ENCODE measurements around the gene PPFIBP1. TPM values are rescaled to one million over a fixed set of nuclear protein-coding genes. Genes with fewer than 3 reads are reported as not detected.

The PPFIBP1 gene
- 10 to 100 TPM; 37.0 to 79.4 (median 40.4) TPM for total RNA-seq
- long read RNA-seq, donor 1, full-length matches to known transcripts: 5 of 31 reads
- long read RNA-seq, donor 1, partial matches to known transcripts: 7 of 31 reads
- long read RNA-seq, donor 1, other reads (novel, unspliced or antisense): 19 of 31 reads
- long read RNA-seq, donor 2, partial matches to known transcripts: 8 of 14 reads
- long read RNA-seq, donor 2, other reads (novel, unspliced or antisense): 3 of 14 reads

DNA sequence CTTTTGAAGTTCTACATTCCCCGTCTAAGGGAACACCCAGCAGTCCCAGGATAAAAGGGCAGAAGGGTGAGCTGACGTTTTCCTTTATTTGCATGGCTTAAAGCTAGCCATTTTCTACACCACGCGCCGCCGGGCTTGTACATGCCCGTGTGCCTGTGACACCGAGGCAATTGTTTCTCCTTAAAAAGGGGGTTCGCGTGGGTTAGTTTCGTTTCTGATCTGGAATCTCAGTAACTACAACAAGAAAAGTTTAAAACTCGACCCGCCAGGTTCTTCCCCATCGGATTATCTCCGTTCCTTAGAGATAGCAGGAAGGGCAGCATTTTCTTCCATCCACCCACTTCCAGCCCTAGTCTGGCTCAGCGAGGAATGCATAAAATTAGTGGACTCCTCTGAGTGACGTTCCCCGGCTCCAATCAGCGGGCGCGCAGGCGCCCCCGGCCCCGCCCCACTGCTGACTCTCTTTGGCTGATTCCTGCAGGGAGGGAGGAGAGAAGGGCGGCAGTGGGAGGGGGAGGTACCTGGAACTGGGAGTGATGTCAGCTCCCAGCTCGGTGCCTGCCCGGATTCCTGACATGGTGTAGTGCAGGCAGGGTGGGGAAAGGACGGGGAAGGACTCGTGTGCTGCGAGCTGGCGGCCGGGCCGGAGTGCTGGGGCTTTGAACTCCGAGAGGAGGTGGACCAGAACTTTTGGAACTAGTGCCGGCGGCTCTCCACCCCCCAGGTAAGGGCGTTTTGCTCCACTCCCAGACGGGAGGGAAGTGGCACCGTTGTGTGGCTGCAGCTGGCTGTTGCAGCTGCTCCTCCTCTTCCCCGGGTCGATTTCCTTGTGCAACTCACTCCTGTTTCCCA is at the start of gene PPFIBP1:
TSS of gene PPFIBP1 (plus strand) at position 565 of the 852 bp plus-strand sequence. CDS start 109,191 bp downstream, outside the sequence.
- ATAC-seq (peak; percentile 99), DNase-seq (peak; percentile 98 to 100 (median 100))
- no peaks in the 10 kb centered on the region for H3K36me3 ChIP-seq (ENCODE audit: low read depth)
- peak within 1 kb of the TSS; percentile 42 for H3K4me3 ChIP-seq
- TF ChIP-seq, protein P1, sequence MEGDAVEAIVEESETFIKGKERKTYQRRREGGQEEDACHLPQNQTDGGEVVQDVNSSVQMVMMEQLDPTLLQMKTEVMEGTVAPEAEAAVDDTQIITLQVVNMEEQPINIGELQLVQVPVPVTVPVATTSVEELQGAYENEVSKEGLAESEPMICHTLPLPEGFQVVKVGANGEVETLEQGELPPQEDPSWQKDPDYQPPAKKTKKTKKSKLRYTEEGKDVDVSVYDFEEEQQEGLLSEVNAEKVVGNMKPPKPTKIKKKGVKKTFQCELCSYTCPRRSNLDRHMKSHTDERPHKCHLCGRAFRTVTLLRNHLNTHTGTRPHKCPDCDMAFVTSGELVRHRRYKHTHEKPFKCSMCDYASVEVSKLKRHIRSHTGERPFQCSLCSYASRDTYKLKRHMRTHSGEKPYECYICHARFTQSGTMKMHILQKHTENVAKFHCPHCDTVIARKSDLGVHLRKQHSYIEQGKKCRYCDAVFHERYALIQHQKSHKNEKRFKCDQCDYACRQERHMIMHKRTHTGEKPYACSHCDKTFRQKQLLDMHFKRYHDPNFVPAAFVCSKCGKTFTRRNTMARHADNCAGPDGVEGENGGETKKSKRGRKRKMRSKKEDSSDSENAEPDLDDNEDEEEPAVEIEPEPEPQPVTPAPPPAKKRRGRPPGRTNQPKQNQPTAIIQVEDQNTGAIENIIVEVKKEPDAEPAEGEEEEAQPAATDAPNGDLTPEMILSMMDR (IDR thresholded peaks at IDR 0.05): peak; percentile 11
- intact Hi-C loops (cut with DNase I, micrococcal nuclease): no loop called here
- peaks cover 5% of the 10 kb centered on the region for H3K4me1 ChIP-seq (ENCODE audit: low read depth)
- no peaks in the 10 kb centered on the region for H3K9me3 ChIP-seq

DNA sequence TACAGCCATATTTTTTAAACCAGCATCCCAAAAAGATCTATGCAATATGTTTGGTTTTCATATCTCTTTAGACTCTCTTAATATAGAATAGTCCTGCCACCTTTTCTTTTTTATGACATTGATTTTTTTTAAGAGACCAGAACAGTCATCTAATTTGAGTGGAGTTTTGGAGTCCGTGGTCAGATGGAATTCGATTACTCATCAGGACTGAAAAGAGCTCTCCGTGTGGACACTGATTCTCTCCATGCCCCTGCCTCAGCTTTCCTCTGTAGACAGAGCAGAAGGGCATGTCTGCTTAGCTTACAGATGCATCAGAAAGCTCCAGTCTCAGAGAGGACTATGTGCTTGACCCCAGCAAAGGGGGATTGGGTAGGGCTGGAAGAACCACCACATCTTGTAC is 49.7 kb upstream of the PPFIBP1 start:
- H3K36me3 ChIP-seq (ENCODE audit: low read depth): no peaks in the 10 kb centered on the region
- H3K4me3 ChIP-seq: no peak overlapping the region
- ATAC-seq (no peak), DNase-seq (no peak)
- intact Hi-C loops (cut with DNase I, micrococcal nuclease): no loop called here
- TF ChIP-seq, protein P1 (IDR thresholded peaks at IDR 0.05): no peak
- H3K9me3 ChIP-seq: peaks cover 26% of the 10 kb centered on the region
- no peaks in the 10 kb centered on the region for H3K4me1 ChIP-seq (ENCODE audit: low read depth)

DNA sequence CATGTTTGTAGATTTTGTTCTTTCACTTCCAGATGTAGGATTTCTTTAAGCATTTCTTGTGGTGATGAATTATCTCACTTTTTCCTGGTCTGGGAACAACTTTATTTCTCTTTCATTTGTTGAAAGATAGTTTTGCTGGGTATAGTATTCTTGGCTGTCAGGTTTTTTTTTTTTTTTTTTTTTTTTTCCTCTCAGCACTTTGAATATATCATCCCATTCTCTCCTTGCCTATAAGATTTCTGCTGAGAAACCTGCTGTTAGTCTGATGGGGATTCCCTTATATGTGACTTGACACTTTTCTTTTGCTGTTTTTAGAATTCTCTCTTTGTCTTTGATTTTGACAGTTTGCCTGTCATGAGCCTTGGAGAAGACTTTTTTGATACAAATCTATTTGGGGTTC is 47.0 kb upstream of the PPFIBP1 start:
- no peak overlapping the region for H3K4me3 ChIP-seq
- DNase-seq: no peak
- ATAC-seq: no peak
- H3K36me3 ChIP-seq (ENCODE audit: low read depth): no peaks in the 10 kb centered on the region
- H3K4me1 ChIP-seq (ENCODE audit: low read depth): no peaks in the 10 kb centered on the region
- TF ChIP-seq, protein P1 (IDR thresholded peaks at IDR 0.05): no peak
- H3K9me3 ChIP-seq: peaks cover 26% of the 10 kb centered on the region
- intact Hi-C loops (cut with DNase I, micrococcal nuclease): no loop called here

DNA sequence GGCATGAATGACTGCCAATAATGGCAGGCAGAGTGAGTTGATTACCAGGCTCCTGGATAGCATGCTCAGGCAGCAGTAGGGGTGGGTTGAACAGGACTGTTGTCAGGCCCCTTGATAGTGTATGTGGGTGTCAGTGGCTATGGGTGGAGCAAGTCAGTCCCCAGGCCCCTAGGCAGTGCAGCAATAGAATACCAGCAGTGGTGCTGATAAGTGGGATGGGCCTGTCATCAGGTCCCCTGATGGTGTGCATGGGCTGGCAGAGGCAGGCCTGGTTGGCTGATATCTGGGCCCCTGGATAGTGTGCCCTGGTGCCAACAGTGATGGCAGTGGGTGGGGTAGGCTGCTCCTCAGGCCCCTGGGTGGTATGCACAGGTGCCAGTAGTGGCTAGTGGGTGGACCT is 45.1 kb upstream of the PPFIBP1 start:
- intact Hi-C loops (cut with DNase I, micrococcal nuclease): no loop called here
- DNase-seq: no peak
- no peak for ATAC-seq
- H3K9me3 ChIP-seq: peaks cover 26% of the 10 kb centered on the region
- TF ChIP-seq, protein P1 (IDR thresholded peaks at IDR 0.05): no peak
- H3K4me3 ChIP-seq: no peak overlapping the region
- no peaks in the 10 kb centered on the region for H3K36me3 ChIP-seq (ENCODE audit: low read depth)
- no peaks in the 10 kb centered on the region for H3K4me1 ChIP-seq (ENCODE audit: low read depth)

DNA sequence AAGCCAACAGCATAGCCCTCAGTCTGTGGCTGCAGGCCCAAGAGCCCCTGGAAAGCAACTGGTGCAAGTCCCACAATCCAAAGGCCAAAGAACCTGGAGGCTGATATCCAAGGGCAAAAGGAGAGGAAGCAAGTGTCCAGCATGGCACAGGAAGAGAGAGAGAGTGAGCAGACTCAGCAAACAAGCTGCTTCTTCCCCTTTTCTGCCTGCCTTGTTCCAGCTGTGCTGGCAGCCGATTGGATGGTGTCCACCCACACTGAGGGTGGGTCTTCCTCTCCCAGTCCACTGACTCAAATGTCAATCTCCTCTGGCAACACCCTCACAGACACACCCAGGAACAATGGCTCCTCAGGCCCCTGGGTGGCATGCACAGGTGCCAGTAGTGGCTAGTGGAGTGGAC is 44.0 kb upstream of the PPFIBP1 start:
- intact Hi-C loops (cut with DNase I, micrococcal nuclease): no loop called here
- no peak overlapping the region for H3K4me3 ChIP-seq
- no peaks in the 10 kb centered on the region for H3K4me1 ChIP-seq (ENCODE audit: low read depth)
- DNase-seq: no peak
- H3K9me3 ChIP-seq: peaks cover 26% of the 10 kb centered on the region
- ATAC-seq: no peak
- TF ChIP-seq, protein P1 (IDR thresholded peaks at IDR 0.05): no peak
- no peaks in the 10 kb centered on the region for H3K36me3 ChIP-seq (ENCODE audit: low read depth)

Measured in mucosa of descending colon (tissue), 3 donors.